Esophagus squamous epithelium (tissue), 5 donors: Measurements from ENCODE around the gene CAMK2G. TPM values are rescaled to one million over a fixed set of nuclear protein-coding genes. Genes with fewer than 3 reads are reported as not detected.

Experiments used
- DNase-seq: peaks from one replicate; lab custom pipeline; 2025; lab: John Stamatoyannopoulos, UW
- H3K27ac ChIP-seq, 4 donors: fragments of 200-600 bp; sonication (generic); one replicate each; pipeline ENCODE4 v1.5.1; 2016 to 2019; ENCODE audit warnings: mild to moderate bottlenecking in 1 of 4
- H3K27me3 ChIP-seq, 4 donors: fragments of 200-600 bp; sonication (generic); 1 replicate in 3 of 4; 2 replicates in 1 of 4; pipeline versions ENCODE4 v1.5.1 to v1.6.0; 2017 to 2021; ENCODE audit warnings: antibody characterized with exemption in 1 of 4
- H3K36me3 ChIP-seq, 3 donors: fragments of 200-600 bp; sonication (generic); one replicate each; pipeline ENCODE4 v1.5.1; 2016 to 2019
- H3K4me1 ChIP-seq, 3 donors: fragments of 200-600 bp; sonication (generic); one replicate each; pipeline ENCODE4 v1.5.1; 2017 to 2019
- H3K4me3 ChIP-seq, 4 donors: fragments of 200-600 bp; sonication (generic); 1 replicate in 3 of 4; 2 replicates in 1 of 4; pipeline ENCODE4 v1.5.1; 2016 to 2019; ENCODE audit warnings: mild to moderate bottlenecking in 2 of 4, moderate library complexity in 1 of 4
- H3K9me3 ChIP-seq, 3 donors: fragments of 200-600 bp; sonication (generic); one replicate each; pipeline ENCODE4 v1.5.1; 2016 to 2019
- CTCF ChIP-seq, 6 experiments: fragments of 450-650 bp in 4 of 6; fragments of 200-600 bp in 2 of 6; sonication (generic) in 2 of 6; IDR thresholded peaks; one replicate each; pipeline ENCODE4 v1.5.1; 2016 to 2019; ENCODE audit warnings: antibody characterized with exemption in 6 of 6, mild to moderate bottlenecking in 4 of 6, moderate library complexity in 4 of 6
- POLR2A ChIP-seq, 4 donors: fragments of 450-650 bp; IDR thresholded peaks; one replicate each; pipeline ENCODE4 v1.6.1; 2017; ENCODE audit warnings: antibody characterized with exemption in 4 of 4, mild to moderate bottlenecking in 4 of 4, moderate library complexity in 3 of 4
- WGBS, 2 donors: methylation state at CpG; one replicate each; pipeline ENCODE4 v1.1.5; 2018; 5-methylcytosine and 5-hydroxymethylcytosine counted together
- intact Hi-C: fragments of 100-400 bp; cut with DNase I; formaldehyde crosslinking; loops from one replicate; pipeline ENCODE4 v1.15.0; 2022
- total RNA-seq, 4 donors: library from RNA; depleted of rRNA; stranded (reverse); fragments of >200 nt; gene quantifications; one replicate each; pipeline ENCODE4 v1.1.0, GENCODE V29; 2016
- donor health status: DM: yes; HTN: yes; CAD: no.

The CAMK2G gene
- total RNA-seq, 4 donors from 2014 or later = 15.5 to 37.0 (median 28.6) TPM

- H3K36me3 ChIP-seq = peaks cover 6 to 97% (median 12%) of the 10 kb centered on the region in 3 donors
- 78 to 91% methylated on average over 7 to 8 of the region's 8 CpGs for WGBS, 2 donors
- peaks cover 17 to 91% (median 28%) of the 10 kb centered on the region in 3 donors for H3K4me1 ChIP-seq
- no peaks in the 10 kb centered on the region for H3K27me3 ChIP-seq
- DNase-seq = no peak
- peak overlapping the region; percentile 46 to 89 (median 78) for H3K27ac ChIP-seq
- intact Hi-C loops = no loop called here
- no peaks in the 10 kb centered on the region for H3K9me3 ChIP-seq
- no peak for TF ChIP-seq CTCF (IDR thresholded peaks at IDR 0.05)
- TF ChIP-seq POLR2A (IDR thresholded peaks at IDR 0.05) = no peak
- peak overlapping the region in 2 of 4 donors; percentile 14 to 43 for H3K4me3 ChIP-seq
Measured at GRCh38 chr10:73865107-73865458, 9.3 kb downstream of the CAMK2G start.

- WGBS, 2 donors = 93 to 97% methylated on average over 4 of the region's 4 CpGs
- Histone ChIP-seq H3K9me3 (no peaks in the 10 kb centered on the region), H3K27me3 (no peaks in the 10 kb centered on the region), H3K4me1 (peaks cover 17 to 92% (median 28%) of the 10 kb centered on the region in 3 donors), H3K27ac (peak overlapping the region in 2 of 4 donors; percentile 73 to 89), H3K4me3 (no peak overlapping the region), H3K36me3 (peaks cover 7 to 97% (median 19%) of the 10 kb centered on the region in 3 donors)
- no peak for DNase-seq
- no peak for TF ChIP-seq CTCF (IDR thresholded peaks at IDR 0.05)
- TF ChIP-seq POLR2A (IDR thresholded peaks at IDR 0.05) = no peak
- intact Hi-C loops = no loop called here
Measured at GRCh38 chr10:73864229-73864628, 10.1 kb downstream of the CAMK2G start.

GRCh38 chr10:73863039-73863817, 11.1 kb downstream of the CAMK2G start:
- TF ChIP-seq POLR2A (IDR thresholded peaks at IDR 0.05) (no peak), CTCF (IDR thresholded peaks at IDR 0.05) (no peak)
- peaks cover 17 to 92% (median 28%) of the 10 kb centered on the region in 3 donors for H3K4me1 ChIP-seq
- H3K4me3 ChIP-seq = no peak overlapping the region
- no peaks in the 10 kb centered on the region for H3K27me3 ChIP-seq
- H3K27ac ChIP-seq = peak overlapping the region in 3 of 4 donors; percentile 55 to 89 (median 60)
- H3K36me3 ChIP-seq = peaks cover 7 to 97% (median 22%) of the 10 kb centered on the region in 3 donors
- H3K9me3 ChIP-seq = no peaks in the 10 kb centered on the region
- intact Hi-C loops = no loop called here
- 100% methylated on average over 1 of the region's 5 CpGs for WGBS, 2 donors
- no peak for DNase-seq

GRCh38 chr10:73862011-73862410, 12.3 kb downstream of the CAMK2G start:
- 67 to 78% methylated on average over 8 of the region's 8 CpGs for WGBS, 2 donors
- H3K27ac ChIP-seq = peak overlapping the region in 2 of 4 donors; percentile 12 to 89
- peaks cover 16 to 92% (median 18%) of the 10 kb centered on the region in 3 donors for H3K4me1 ChIP-seq
- H3K27me3 ChIP-seq = no peaks in the 10 kb centered on the region
- no peak for TF ChIP-seq CTCF (IDR thresholded peaks at IDR 0.05)
- H3K36me3 ChIP-seq = peaks cover 7 to 97% (median 22%) of the 10 kb centered on the region in 3 donors
- no peak overlapping the region for H3K4me3 ChIP-seq
- intact Hi-C loops = no loop called here
- no peaks in the 10 kb centered on the region for H3K9me3 ChIP-seq
- DNase-seq = no peak

GRCh38 chr10:73859784-73860491, 14.4 kb downstream of the CAMK2G start:
- H3K4me1 ChIP-seq = peaks cover 0 to 92% (median 0%) of the 10 kb centered on the region in 3 donors
- no peak overlapping the region for H3K4me3 ChIP-seq
- no peaks in the 10 kb centered on the region for H3K9me3 ChIP-seq
- 60% methylated on average over 2 of the region's 7 CpGs; no CpG with 5 or more reads in 1 of the 2 donors for WGBS, 2 donors
- intact Hi-C loops = no loop called here
- no peak for DNase-seq
- TF ChIP-seq POLR2A (IDR thresholded peaks at IDR 0.05) (no peak), CTCF (IDR thresholded peaks at IDR 0.05) (no peak)
- H3K36me3 ChIP-seq = peaks cover 7 to 98% (median 17%) of the 10 kb centered on the region in 3 donors
- H3K27ac ChIP-seq = peak overlapping the region in 3 of 4 donors; percentile 2 to 48 (median 46)
- no peaks in the 10 kb centered on the region for H3K27me3 ChIP-seq
